ENCODE results near the gene PLAGL1. TPM values are rescaled to one million over a fixed set of nuclear protein-coding genes. Genes with fewer than 3 reads are reported as not detected.
"Not testable (repeated sequence)": the region's sequence is repeated elsewhere in the genome, so short reads cannot be mapped to it uniquely, and the experiment has no call there.

The PLAGL1 gene
- total RNA-seq (2014; rRNA removed; shearing (Covaris generic)), result 0.38 and 1.5 TPM in 2 replicates

GRCh38 chr6:144008120-144008811 is at the start of gene PLAGL1:
Gene PLAGL1 (minus strand): TSS chr6:144008259. CDS start chr6:143948136, 60,123 bp downstream.
- DNase-seq (ENCODE audit: low spot score), result peak; percentile 16

DNA sequence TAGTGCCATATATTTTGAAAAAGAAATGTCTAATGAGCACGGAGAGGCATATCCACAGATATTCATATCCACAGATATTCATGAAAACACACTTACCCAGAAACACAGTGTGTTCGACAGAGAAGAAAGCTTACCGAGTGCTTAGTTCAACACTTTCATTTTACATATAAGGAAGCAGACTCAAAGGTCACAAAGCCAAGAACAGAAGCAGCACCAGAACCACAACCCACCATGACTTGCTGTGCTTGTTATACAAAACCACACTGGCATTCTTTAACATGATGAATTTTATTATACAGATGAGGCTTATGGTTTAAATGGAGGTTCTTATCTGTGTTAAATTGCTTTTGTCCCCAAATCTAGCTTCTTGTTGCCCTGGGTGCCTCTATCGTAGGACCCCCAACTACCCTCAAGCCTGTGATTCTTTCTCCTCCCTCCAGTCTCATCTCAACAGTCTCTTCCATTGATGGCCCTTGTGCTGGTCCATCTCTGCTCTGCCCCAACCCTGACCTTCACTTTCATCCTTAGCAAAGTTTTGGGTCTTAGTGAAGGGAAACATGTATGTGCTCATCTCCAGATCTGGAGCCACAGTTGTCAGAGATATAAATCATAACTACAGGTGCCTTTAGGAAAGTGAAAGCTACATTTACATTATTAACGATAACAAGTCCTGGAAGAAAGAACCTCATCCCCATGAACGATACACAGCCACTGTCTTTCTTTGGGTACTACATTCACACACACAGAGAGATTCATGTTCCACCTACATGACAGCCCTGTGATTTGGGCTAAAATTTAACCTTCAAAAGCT is 47.3 kb upstream of the PLAGL1 start:
- DNase-seq (ENCODE audit: low spot score), result no peak

- DNase-seq (ENCODE audit: low spot score), result no peak
Measured at GRCh38 chr6:144053601-144054000, 45.5 kb upstream of the PLAGL1 start.

DNA sequence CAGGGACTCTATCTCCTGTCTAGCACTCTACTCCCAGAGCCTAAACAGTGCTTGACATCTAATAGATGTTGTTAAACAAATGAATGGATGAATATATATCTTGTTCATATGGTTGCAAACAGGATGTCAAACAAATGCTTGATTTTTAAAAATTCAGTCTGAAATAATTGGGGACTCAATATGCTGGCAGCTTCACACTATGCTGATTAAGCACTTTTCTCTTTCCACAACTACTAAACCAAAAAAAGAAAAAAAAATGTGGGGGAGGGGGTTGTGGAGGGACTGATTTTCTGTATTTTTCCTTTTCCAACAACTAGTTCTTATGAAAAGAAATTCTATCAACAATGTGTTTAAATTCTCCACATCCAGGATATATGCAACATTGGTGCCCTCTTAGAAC is 44.4 kb upstream of the PLAGL1 start:
- DNase-seq (ENCODE audit: low spot score), result no peak

DNA sequence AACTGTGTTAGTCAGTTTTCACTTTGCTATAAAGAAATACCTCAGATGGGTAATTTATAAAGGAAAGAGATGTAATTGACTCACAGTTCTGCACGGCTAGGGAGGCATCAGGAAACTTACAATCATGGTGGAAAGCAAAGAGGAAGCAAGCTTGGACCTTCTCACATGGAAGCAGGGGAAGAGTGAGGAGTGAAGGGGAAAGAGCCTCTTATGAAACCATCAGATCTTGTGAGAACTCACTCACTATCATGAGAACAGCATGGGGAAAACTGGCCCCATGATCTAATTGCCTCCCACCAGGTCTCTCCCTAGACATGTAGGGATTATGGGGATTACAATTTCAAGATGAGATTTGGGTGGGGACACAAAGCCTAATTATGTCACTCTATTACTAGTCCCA is 41.3 kb upstream of the PLAGL1 start:
- no peak for DNase-seq (ENCODE audit: low spot score)

DNA sequence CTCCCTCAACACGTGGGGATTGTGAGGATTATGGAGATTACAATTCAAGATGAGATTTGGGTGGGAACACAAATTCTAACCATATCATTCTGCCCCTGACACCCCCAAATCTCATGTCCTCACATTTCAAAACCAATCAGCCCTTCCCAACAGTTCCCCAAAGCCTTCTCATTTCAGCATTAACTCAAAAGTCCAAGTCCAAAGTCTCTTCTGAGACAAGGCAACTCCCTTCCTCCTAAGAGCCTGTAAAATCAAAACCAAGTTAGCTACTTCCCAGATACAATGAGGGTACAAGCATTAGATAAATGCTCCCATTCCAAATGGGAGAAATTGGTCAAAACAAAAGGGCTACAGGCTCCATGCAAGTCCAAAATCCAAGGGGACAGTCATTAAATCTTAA is 39.6 kb upstream of the PLAGL1 start:
- DNase-seq (ENCODE audit: low spot score), result no peak

DNA sequence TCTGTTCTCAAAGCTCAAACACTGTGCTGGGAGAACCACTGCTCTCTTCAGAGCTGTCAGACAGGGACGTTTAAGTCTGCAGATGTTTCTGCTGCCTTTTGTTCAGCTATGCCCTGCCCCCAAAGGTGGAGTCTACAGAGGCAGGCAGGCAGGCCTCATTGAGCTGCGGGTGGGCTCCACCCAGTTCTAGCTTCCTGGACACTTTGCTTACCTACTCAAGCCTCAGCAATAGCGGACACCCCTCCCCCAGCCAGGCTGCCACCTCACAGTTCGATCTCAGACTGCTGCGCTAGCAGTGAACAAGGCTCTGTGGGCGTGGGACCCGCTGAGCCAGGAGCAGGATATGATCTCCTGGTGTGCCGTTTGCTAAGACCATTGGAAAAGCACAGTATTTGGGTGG is 38.6 kb upstream of the PLAGL1 start:
- not testable (repeated sequence) for DNase-seq (ENCODE audit: low spot score)

DNA sequence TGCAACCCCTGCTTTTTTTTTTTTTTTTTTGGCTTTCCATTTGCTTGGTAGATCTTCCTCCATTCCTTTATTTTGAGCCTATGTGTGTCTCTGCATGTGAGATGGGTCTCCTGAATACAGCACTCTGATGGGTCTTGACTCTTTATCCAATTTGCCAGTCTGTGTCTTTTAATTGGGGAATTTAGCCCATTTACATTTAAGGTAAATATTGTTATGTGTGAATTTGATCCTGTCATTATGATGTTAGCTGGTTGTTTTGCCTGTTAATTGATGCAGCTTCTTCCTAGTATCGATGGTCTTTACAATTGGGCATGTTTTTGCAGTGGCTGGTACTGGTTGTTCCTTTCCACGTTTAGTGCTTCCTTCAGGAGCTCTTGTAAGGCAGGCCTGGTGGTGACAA is 36.9 kb upstream of the PLAGL1 start:
- DNase-seq (ENCODE audit: low spot score), result not testable (repeated sequence)

- DNase-seq (ENCODE audit: low spot score), result no peak
Measured at GRCh38 chr6:144036835-144037195, 28.8 kb upstream of the PLAGL1 start.

DNA sequence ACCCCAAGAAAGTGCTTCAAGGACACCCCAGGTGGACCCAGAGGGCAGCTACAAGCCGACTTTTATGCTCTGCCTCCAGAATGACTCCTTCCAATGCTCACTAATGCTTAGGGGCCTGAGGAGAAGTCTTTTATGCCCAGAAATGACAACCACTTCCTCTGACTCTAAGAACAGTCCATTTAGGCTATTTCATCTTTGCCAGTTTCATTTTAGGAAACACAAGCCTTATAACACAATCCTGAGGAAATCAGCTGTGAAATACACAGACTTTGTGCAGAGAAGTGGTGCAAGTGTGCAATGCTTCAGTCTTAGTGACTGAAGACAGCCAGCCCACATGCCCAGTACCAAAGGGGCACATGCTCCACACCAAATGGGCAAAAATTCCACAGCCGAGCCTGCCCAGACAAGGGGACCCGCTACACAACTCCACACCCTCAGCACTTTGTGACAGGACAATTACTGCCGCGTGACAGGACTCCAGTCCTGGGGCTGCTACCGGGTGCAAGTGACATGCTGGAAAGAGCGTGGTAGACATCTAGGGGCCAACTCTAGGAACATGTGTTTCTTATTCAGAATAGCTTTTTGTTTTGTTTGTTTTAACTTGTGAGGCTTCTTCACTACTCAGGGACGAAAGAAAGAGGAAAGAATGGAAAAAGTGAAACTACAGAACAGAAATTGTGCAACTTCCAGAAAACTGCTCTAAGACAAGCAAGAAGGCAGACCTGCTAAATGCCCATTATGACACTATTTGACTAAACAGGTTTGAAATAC is 28.2 kb upstream of the PLAGL1 start:
- DNase-seq (ENCODE audit: low spot score), result no peak

GRCh38 chr6:144035416-144035815 is 27.4 kb upstream of the PLAGL1 start:
- no peak for DNase-seq (ENCODE audit: low spot score)

DNA sequence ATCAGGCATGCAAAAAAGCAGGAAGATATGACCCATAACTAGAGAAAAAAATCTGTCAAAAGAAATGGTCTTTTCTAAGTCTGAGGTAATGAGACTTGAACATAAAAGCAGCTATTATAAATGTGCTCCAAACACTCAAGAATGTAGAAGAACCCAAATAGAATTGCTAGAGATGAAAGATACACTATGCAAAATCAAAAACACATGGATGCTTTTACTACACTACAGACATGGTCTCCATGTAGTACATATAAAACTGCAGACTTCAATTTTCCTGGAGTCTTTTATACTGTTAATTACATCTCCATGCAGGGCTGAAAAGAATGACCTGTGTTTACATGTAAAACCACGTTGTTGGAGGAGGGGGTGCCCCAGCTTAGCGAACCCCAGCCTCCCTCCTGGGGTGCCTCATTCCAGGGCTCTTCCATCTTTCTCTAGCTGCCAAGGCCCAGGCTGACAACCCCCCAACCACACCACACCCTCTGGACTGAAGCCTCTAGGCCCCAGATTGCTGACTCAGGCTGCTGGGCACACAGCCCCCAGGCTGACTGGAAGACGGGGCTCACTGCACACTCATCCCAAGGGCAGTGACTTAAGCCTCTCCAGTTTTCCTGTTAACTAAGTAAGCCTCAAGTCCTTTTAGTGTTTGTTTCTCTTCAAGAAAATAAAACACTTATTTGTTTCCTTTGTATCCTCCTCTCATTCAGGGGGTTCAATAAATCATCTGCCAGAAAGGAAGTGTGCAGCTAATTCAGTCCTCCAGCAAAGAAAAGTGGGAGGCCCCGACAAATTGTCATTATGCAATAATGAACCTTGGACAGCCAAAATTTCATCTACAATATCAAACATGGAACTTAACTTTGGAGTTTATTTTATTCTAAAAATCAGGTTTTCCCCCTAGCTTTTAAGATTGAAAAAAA is 26.0 kb upstream of the PLAGL1 start:
- DNase-seq (ENCODE audit: low spot score), result peak; percentile 5

- DNase-seq (ENCODE audit: low spot score), result no peak
Measured at GRCh38 chr6:144029452-144029851, 21.4 kb upstream of the PLAGL1 start.

- no peak for DNase-seq (ENCODE audit: low spot score)
Measured at GRCh38 chr6:144027932-144028587, 20.0 kb upstream of the PLAGL1 start.

GRCh38 chr6:144023216-144023615 is 15.2 kb upstream of the PLAGL1 start:
- no peak for DNase-seq (ENCODE audit: low spot score)

GRCh38 chr6:144019929-144020328 is 11.9 kb upstream of the PLAGL1 start:
- no peak for DNase-seq (ENCODE audit: low spot score)

GRCh38 chr6:144017166-144018094 is 9.4 kb upstream of the PLAGL1 start:
- DNase-seq (ENCODE audit: low spot score), result no peak

- DNase-seq (ENCODE audit: low spot score), result peak; percentile 66
Measured at GRCh38 chr6:144013486-144013909, 5.4 kb upstream of the PLAGL1 start.

DNA sequence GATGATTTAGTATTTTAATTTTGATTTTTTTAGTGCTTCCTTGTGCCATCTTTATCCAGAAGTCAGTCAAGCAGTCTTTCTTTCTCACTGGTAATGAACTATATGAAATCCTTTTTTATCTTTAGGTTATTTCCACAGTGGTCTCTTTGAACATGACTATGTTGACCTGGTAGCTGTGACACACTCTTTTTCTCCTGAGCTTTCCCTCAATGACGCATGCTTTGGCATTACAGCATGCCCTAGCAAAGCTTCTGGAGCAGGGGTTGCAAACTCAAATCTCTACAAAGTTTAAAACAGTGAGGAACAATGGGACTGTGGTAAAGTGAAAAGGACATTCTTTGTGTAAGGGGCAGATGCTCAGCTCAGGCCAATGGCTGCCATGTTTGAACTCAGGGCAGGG is 4.5 kb upstream of the PLAGL1 start:
- DNase-seq (ENCODE audit: low spot score), result no peak

GRCh38 chr6:144009628-144010027 is 1.6 kb upstream of the PLAGL1 start:
- DNase-seq (ENCODE audit: low spot score), result not testable (repeated sequence)
